ENCODE measurements around the gene ABCA2. TPM values are rescaled to one million over a fixed set of nuclear protein-coding genes. Genes with fewer than 3 reads are reported as not detected.

Gene ABCA2
- total RNA-seq, 1 experiment from 2014 or later: 27.0 TPM

DNA sequence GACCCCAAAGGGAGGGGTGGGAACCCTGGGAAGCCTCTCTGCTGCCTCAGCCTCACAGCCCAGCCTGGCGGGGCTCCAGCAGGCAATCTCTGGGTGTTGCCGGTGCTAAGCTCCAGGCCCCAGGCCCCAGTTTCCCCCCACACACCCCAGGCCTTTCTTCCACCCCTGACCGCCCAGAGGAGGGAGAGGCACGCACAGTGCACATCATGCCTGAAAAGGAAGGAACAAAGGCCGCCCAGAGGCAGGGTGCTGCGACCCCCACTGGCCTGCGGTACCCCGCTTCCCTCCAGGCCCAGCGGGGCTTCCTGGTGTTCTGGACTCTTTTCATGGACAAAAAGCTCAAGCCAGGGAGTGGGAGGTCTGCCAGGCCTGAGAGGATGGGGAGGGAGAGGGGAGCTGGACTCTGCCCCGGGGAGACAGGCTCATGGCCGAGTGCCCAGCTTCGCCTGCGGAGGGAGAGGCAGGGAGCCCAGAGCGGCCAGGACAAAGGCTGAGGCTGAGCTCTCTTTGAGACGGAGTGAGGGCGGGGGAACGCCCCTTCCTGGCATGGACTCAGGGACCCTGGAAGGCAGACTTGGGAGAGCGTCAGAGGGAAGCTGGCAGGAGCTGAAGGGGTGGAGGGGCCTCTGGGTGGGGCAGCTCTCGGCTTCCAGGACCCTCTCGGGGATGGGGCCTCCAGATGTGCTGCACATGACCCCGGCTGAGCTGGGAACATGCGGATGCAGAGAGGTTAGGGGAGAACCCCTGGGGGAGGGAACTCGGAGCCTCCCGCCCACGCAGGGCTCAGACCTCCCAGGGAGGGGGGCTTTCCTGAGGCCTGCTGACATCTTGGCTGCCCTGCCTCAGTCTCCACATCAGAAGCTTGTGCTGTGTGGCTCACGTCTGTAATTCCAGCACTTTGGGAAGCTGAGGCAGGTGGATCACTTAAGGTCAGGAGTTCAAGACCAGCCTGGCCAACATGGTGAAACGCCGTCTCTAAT is 27.6 kb upstream of the ABCA2 start:
- Histone ChIP-seq H3K4me3 (ENCODE audit: low read depth in 2 of 2, low read length in 2 of 2) (no peak overlapping the region), H3K36me3 (ENCODE audit: control insufficient read depth, insufficient read depth, low read length) (no peaks in the 10 kb centered on the region), H3K27ac (ENCODE audit: low read length) (no peak overlapping the region), H3K27me3 (ENCODE audit: control insufficient read depth, insufficient read depth, low read length) (no peaks in the 10 kb centered on the region), H3K4me1 (ENCODE audit: control insufficient read depth, insufficient read depth, low read length) (peaks cover 2% of the 10 kb centered on the region; the same call in 1 of the 2 replicates), H3K9me3 (ENCODE audit: control insufficient read depth, insufficient read depth, low read depth, low read length) (no peaks in the 10 kb centered on the region)
- CTCF ChIA-PET: interaction anchor here (0.6 to 1.3 kb wide), 2 partner anchors 12 to 256 kb away, joined by 4 to 8 read pairs; no protein-coding TSS in a partner anchor
- no peak for TF ChIP-seq REST (IDR thresholded peaks at IDR 0.05; ENCODE audit: insufficient read depth in 1 of 2, low read depth in 2 of 2, low read length in 1 of 2)
- TF ChIP-seq TCF7L2 (IDR thresholded peaks at IDR 0.05; ENCODE audit: low read depth, low read length): no peak
- TF ChIP-seq SIN3A (IDR thresholded peaks at IDR 0.05; ENCODE audit: borderline replicate concordance, insufficient read depth, low read depth, low read length): no peak
- TF ChIP-seq, protein P1, sequence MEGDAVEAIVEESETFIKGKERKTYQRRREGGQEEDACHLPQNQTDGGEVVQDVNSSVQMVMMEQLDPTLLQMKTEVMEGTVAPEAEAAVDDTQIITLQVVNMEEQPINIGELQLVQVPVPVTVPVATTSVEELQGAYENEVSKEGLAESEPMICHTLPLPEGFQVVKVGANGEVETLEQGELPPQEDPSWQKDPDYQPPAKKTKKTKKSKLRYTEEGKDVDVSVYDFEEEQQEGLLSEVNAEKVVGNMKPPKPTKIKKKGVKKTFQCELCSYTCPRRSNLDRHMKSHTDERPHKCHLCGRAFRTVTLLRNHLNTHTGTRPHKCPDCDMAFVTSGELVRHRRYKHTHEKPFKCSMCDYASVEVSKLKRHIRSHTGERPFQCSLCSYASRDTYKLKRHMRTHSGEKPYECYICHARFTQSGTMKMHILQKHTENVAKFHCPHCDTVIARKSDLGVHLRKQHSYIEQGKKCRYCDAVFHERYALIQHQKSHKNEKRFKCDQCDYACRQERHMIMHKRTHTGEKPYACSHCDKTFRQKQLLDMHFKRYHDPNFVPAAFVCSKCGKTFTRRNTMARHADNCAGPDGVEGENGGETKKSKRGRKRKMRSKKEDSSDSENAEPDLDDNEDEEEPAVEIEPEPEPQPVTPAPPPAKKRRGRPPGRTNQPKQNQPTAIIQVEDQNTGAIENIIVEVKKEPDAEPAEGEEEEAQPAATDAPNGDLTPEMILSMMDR (IDR thresholded peaks at IDR 0.05): no peak
- no peak for TF ChIP-seq POLR2AphosphoS5 (IDR thresholded peaks at IDR 0.05; ENCODE audit: low read depth, low read length)
- in situ Hi-C loops (cut with HindIII; ENCODE audit: low pct_unique_long_range_greater_than_20kb, low sequenced_read_pairs): no loop called here
- intact Hi-C loops (cut with micrococcal nuclease; ENCODE audit: unreplicated experiment): no loop called here
- ATAC-seq: peak; percentile 58
- POLR2A ChIA-PET: interaction anchor here (0.6 kb wide), 2 partner anchors 29 to 36 kb away, joined by 3 to 8 read pairs; no protein-coding TSS in a partner anchor
- no peak for DNase-seq (ENCODE audit: low read depth, low spot score)
- BruUV-seq (replicated peaks): no TSS peak

- no peak overlapping the region for H3K27ac ChIP-seq (ENCODE audit: low read length)
- CTCF ChIA-PET: interaction anchor here (1.3 kb wide), 1 partner anchor 13 kb away, joined by 8 read pairs; no protein-coding TSS in a partner anchor
- TF ChIP-seq REST (IDR thresholded peaks at IDR 0.05; ENCODE audit: insufficient read depth in 1 of 2, low read depth in 2 of 2, low read length in 1 of 2) (no peak), SIN3A (IDR thresholded peaks at IDR 0.05; ENCODE audit: borderline replicate concordance, insufficient read depth, low read depth, low read length) (no peak), TCF7L2 (IDR thresholded peaks at IDR 0.05; ENCODE audit: low read depth, low read length) (no peak), POLR2AphosphoS5 (IDR thresholded peaks at IDR 0.05; ENCODE audit: low read depth, low read length) (no peak)
- TF ChIP-seq, protein P1 (IDR thresholded peaks at IDR 0.05): no peak
- POLR2A ChIA-PET: no interaction called here
- H3K4me1 ChIP-seq (ENCODE audit: control insufficient read depth, insufficient read depth, low read length): peaks cover 2% of the 10 kb centered on the region; the same call in 1 of the 2 replicates
- DNase-seq (ENCODE audit: low read depth, low spot score) (no peak), ATAC-seq (no peak)
- no TSS peak for BruUV-seq (replicated peaks)
- no peak overlapping the region for H3K4me3 ChIP-seq (ENCODE audit: low read depth in 2 of 2, low read length in 2 of 2)
- in situ Hi-C loops (cut with HindIII; ENCODE audit: low pct_unique_long_range_greater_than_20kb, low sequenced_read_pairs) (no loop called here), intact Hi-C loops (cut with micrococcal nuclease; ENCODE audit: unreplicated experiment) (no loop called here)
- H3K9me3 ChIP-seq (ENCODE audit: control insufficient read depth, insufficient read depth, low read depth, low read length): no peaks in the 10 kb centered on the region
- H3K27me3 ChIP-seq (ENCODE audit: control insufficient read depth, insufficient read depth, low read length): no peaks in the 10 kb centered on the region
- no peaks in the 10 kb centered on the region for H3K36me3 ChIP-seq (ENCODE audit: control insufficient read depth, insufficient read depth, low read length)
These were observed 26.9 kb upstream of the ABCA2 start for GRCh38 chr9:137054932-137055384.
